GM21737 (cell line): ENCODE data around the gene PAPOLG.
A peak's percentile ranks its signal among the peaks of the same experiment; 100 is the strongest.

ENCODE experiments used
- ATAC-seq: cut with Tn5 transposase; IDR thresholded peaks from one replicate; pipeline ENCODE4 v1.9.1; 2021; ENCODE audit warnings: mild to moderate bottlenecking, moderate library complexity; ENCODE audit not compliant: unreplicated experiment

The PAPOLG gene

DNA sequence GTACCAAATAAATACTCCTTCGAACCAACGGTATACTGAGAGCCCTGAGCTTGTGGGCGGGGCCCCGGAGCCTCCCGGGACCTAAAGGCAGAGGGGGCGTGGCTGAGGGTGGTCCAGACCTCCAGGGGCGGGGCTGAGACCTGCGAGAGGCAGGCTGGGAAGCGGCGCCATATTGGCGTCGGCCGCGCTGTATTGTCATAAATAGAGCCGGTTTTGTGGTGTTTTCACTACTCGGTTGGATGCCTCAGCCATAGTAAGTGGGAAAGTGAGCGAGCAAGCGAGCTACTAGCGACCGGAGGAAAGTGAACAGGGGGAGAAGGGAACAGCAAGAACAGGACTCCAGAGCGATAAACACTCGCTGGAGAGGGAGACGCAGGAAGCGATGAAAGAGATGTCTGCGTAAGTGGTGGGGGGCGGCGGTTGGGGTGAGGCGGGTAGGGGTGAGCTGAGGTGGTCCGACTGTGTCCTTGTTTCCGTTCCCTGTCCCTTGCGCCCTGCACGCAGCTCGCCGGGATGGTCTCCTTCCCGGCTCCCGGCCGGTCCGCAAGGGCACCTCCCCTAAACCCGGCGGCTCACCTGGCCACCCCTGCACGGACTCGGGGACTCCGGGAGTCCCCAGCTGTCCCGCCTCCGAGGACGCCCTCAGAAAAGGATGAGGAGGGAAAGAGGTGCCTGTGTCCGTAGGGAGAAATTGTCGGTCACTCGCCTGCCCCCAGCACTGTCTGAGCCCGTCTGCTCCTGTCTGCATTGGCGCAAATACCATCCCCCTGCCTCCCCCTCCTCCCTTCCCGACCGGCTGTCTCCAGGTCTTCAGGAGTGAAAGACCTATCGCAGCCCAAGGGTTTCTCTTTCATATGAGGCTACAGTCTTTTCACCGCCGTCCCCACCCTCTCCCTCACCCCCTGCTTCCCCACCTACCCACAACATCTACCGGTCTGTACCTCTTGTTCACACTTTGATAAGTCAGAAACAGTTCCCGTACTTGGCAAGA is at the start of gene PAPOLG:
PAPOLG (plus strand) TSS at position 172 of the 991 bp plus-strand sequence; CDS start at position 383, 211 bp downstream.
- peak; percentile 98 for ATAC-seq

GRCh38 chr2:60707750-60708371 is 48.2 kb upstream of the PAPOLG start:
- ATAC-seq: no peak

DNA sequence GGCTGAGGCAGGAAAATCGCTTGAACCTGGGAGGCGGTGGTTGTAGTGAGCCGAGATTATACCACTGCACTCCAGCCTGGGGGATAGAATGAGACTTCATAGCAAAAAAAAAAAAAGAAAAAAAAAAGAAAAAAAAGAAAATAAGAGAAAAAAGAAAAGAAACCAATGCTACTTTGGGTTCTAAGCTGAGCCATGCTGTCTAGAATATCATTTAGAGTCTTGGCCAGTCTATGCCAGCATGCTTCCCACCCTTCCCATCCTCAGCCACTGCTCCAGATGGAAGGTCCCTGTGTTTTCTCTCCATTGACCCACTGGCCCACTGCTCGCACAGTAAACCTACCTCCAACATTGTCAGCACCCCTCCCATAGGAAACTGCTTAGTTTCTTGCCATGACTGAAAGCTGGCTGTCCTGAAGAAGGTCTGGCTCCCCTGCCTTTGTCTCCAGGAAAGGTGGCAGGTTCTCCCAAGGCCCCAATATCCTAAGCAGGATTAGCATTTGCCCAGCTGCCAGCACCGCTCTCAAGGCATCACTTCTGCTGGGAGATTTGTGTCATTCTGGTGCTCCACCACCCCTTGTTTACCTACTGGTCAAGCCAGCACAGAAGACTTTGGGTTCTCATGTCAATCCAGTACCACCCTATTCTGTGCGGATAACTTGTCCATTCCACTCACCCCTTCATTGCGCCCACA is 47.3 kb upstream of the PAPOLG start:
- no peak for ATAC-seq

- ATAC-seq: no peak
Measured at GRCh38 chr2:60710707-60711106, 45.4 kb upstream of the PAPOLG start.

DNA sequence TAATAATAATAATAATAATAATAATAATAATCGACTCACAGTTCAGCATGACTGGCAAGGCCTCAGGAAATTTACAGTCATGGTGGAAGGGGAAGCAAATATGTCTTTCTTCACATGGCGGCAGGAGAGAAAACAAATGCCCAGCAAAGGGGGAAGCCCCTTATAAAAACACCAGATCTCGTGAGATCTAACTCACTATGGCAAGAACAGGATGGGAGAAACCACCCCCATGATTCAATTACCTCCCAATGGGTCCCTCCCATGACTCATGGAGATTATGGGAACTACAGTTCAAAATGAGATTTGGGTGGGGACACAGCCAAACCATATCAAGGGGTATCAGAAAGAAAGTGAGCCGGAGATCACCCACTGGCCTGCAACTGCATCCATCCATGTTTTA is 40.5 kb upstream of the PAPOLG start:
- ATAC-seq: no peak

- no peak for ATAC-seq
Measured at GRCh38 chr2:60717691-60718090, 38.4 kb upstream of the PAPOLG start.

DNA sequence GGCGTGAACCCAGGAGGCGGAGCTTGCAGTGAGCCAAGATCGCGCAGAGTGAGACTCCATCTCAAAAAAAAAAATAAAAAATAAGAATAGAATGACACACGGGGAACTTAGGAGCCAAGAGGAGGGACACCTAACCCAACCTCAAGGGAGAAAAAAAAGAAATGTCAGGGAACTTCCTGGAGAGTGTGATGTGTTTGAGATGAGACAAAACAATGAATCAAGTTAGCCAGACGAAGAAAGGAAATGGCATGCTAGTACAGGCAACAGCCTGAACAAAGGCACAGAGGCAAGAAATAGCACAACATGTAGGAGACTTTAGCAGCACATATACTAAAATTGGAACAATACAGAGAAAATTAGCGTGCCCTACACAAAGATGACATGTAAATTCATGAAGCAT is 36.7 kb upstream of the PAPOLG start:
- no peak for ATAC-seq

GRCh38 chr2:60725466-60725865 is 30.6 kb upstream of the PAPOLG start:
- no peak for ATAC-seq

DNA sequence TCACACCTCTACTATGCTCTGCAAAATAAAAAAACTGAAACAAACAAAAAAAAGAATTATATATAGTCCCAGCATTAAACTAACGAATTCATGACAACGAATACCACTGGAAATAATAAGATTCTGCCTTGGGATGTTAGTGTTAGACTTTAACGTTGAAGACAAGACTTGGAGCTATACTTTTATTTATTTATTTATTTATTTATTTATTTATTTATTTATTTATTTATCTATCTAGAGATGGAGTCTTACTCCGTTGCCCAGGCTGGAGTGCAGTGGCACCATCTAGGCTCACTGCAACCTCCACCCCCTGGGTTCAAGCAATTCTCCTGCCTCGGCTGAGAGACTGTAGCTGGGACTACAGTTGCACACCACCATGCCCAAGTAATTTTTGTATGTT is 27.2 kb upstream of the PAPOLG start:
- no peak for ATAC-seq

DNA sequence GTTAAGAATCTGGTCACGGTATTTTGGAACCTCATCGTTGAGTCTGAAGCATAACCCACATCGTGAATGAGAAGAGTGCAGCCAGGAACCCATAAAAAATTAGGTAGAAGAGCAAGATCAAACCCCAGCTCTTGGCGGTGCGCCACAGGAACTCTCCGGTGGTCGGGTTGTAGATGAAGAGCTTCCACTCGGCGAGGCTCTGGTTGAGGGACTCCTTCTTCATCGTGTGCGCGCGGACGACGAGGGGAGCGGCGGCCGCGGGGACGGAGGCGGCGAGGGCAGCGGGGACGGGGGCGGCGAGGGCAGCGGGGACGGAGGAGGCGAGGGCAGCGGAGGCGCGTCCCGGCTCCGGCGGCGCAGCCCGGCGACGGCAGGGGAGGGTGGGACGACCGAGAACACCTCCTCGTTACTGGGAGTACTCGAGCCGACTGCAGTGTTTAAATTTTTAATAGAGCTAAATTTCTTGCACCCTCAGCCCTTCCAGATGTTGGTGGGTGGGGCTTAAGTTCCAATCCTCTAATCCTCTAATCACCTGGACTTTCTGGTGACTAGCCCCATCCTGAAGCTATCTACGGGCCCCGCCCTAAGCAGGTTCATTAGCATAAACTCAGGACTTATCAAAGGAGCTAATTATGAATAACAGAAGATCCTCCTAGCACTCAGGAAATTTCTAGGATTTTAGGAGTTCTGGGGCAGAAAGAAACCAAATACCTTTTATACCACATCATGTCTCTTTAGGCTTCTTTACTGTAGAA is 20.4 kb upstream of the PAPOLG start:
- ATAC-seq: no peak

DNA sequence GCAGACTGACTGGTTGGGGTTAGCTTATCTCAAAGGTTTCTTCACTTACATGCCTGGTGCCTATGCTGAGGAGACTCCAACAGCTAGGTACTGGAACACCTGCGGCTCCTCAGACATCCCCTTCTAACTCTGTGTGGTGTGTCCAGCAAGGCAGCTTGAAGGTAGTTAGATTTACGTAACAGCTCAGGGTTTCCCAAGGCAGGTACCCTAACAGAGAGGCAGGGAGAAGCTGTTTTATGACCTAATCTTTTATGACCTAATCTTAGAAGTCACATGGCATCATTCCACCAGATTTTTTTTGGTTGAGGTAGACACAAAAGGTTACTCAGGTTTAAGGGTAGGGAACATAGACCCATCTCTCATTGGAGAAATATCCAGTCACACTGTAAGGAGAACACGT is 17.4 kb upstream of the PAPOLG start:
- ATAC-seq: no peak

DNA sequence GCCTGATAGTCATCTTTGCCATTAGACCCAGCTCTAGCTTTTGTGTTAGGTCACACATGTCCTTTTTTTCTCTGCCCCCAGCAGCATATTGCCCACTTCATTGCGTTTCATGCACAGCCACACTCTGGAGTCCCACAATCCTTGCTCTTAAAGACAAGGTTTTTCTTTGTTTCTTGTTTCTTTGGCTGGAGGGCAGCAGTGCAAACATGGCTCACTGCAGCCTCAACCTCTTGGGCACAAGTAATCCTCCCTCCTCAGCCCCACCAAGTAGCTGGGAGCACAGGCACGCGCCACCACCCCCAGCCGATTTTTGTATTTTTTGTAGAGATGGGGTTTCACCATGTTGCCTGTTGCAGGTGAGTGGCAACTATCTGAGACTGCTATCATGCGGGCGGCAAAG is 16.9 kb upstream of the PAPOLG start:
- no peak for ATAC-seq

- ATAC-seq: no peak
Measured at GRCh38 chr2:60741576-60741975, 14.5 kb upstream of the PAPOLG start.

GRCh38 chr2:60742419-60742818 is 13.6 kb upstream of the PAPOLG start:
- no peak for ATAC-seq

- ATAC-seq: no peak
Measured at GRCh38 chr2:60745330-60745729, 10.7 kb upstream of the PAPOLG start.

DNA sequence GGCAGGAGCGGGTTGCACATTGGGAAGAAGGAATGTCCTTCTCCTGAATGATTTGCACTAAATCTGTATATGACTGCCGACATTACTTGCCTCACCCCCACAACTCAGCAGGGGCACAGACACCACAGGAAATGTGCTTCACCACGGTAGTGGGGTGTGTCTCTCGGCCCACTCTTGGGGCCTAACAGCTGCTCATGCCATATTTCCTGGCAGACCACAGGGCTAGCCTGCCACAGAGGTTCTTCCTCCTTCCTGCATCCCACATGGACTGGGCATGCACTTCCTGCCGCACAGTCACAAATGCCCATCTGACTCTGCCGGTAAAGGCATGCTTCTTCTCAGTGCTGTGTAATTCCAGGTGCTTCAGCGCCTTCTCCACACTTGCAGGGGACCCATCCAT is 10.3 kb upstream of the PAPOLG start:
- no peak for ATAC-seq

- ATAC-seq: no peak
Measured at GRCh38 chr2:60746318-60746717, 9.8 kb upstream of the PAPOLG start.

DNA sequence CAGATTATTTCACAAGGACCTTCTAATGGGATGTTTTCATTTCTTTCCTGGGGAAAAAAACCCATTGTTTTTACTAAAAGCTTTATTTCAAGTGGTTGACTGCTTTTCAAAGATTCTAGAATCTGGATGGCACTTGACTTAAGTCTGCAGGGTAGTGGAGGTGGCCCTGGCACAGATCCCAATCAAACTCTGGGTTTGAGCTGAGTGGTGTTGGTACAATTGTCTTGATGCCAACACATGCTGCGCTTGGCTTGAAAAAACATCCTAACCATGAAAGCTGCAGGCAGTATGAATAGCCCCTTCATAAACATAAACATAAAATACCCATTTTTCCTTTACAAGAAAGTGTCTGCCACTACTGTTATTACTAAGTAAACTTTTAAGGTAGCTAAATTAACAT is 3.6 kb downstream of the PAPOLG start:
- ATAC-seq: no peak

DNA sequence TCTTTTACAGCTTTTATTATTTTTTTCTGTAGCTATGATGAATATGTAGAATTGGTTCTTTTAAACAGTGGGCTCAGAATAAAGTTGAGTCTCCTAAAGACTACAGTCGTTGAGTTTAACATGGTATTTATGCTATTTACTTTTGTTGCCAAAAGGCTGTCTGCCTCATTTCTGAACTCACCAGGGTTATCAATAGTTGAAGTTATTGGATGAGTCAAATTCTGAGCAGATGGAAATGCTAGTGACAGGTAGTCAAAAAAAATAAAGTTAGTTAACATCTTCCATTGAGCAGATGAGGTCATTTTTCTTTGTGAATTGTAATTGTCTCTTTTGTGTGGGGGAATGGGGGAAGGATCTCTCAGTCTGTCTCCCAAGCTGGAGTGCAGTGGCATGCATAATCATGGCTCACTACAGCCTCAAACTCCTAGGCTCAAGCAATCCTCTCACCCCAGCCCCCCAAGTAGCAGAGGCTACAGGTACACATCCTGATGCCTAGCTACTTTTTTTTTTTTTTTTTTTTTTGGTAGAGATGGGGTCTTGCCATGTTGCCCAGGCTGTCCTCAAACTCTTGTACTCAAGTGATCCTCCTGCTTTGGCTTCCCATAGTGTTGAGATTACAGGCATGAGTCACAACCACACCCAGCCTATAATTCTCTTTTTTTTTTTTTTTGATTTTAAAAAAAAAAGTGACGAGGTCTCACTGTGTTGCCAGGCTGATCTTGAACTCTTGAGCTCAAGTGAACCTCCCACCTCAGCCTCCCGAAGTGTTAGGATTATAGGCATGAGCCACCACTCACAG is 8.9 kb downstream of the PAPOLG start:
- no peak for ATAC-seq

DNA sequence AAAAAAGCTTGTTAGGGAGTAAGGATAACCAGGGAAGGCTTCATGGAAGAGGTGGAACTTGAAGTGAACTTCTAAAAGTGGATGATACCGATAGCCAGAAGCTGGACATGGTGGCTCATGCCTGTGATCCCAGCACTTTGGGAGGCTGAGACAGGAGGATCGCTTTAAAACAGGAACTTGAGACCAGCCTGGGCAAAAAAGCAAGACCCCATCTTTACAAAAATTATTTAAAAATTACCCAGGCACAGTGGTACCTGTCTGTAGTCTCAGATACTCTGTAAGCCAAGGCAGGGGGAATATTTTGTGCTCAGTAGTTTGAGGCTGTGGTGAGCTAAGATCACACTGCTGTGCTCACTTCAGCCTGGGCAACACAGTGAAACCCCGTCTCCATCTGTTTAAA is 10.2 kb downstream of the PAPOLG start:
- no peak for ATAC-seq
